CD14-positive monocyte (primary cell): ENCODE results near the gene FAM53A. TPM values are rescaled to one million over a fixed set of nuclear protein-coding genes. Genes with fewer than 3 reads are reported as not detected.

Source experiments
- DNase-seq, 3 donors: peaks; one replicate each; pipeline ENCODE4 v3.0.0-alpha.2; 2011 to 2022
- H2AFZ ChIP-seq: 2 replicates; pipeline ENCODE4 v1.6.0; 2012; ENCODE audit warnings: mild to moderate bottlenecking, low read depth, low read length, inconsistent platforms; ENCODE audit not compliant: insufficient read depth, poor library complexity, severe bottlenecking
- H3K27ac ChIP-seq, 2 donors: 1 replicate in 1 of 2; 2 replicates in 1 of 2; pipeline ENCODE4 v1.5.1; 2012 to 2013; ENCODE audit warnings: low read length in 2 of 2, control low read depth in 1 of 2, inconsistent platforms in 1 of 2, low read depth in 1 of 2, mild to moderate bottlenecking in 1 of 2
- H3K27me3 ChIP-seq, 2 donors: one replicate each; pipeline versions ENCODE4 v1.6.0 to v1.6.1; 2011 to 2013; ENCODE audit warnings: low read length in 2 of 2; ENCODE audit not compliant: control insufficient read depth in 2 of 2, insufficient read depth in 2 of 2
- H3K36me3 ChIP-seq, 2 donors: replicated peaks in 1 of 2; 1 replicate in 1 of 2; 2 replicates in 1 of 2; pipeline versions ENCODE4 v1.5.1 to v1.6.1; 2012 to 2013; ENCODE audit warnings: low read length in 2 of 2, control low read depth in 1 of 2, inconsistent platforms in 1 of 2, mild to moderate bottlenecking in 1 of 2; ENCODE audit not compliant: insufficient read depth in 2 of 2, control insufficient read depth in 1 of 2
- H3K4me1 ChIP-seq, 2 donors: 1 replicate in 1 of 2; 2 replicates in 1 of 2; pipeline versions ENCODE4 v1.5.1 to v1.6.1; 2012 to 2013; ENCODE audit warnings: low read length in 2 of 2, control low read depth in 1 of 2, inconsistent platforms in 1 of 2, mild to moderate bottlenecking in 1 of 2, moderate library complexity in 1 of 2; ENCODE audit not compliant: insufficient read depth in 2 of 2, control insufficient read depth in 1 of 2
- H3K4me2 ChIP-seq: replicated peaks from 2 replicates; pipeline ENCODE3; 2012; ENCODE audit warnings: low read length, moderate library complexity, mild to moderate bottlenecking; ENCODE audit not compliant: poor library complexity, severe bottlenecking; ENCODE audit errors: extremely low read depth
- H3K4me3 ChIP-seq, 3 experiments: fragments of 200-600 bp in 1 of 3; sonication (generic) in 1 of 3; replicated peaks in 1 of 3; 1 replicate in 2 of 3; 2 replicates in 1 of 3; pipeline ENCODE4 v1.5.1; 2011 to 2013; ENCODE audit warnings: low read length in 3 of 3, mild to moderate bottlenecking in 3 of 3, control low read depth in 2 of 3, low read depth in 2 of 3, inconsistent platforms in 1 of 3, moderate library complexity in 1 of 3
- H3K79me2 ChIP-seq: 2 replicates; pipeline ENCODE4 v1.6.0; 2012; ENCODE audit warnings: mild to moderate bottlenecking, control low read depth, inconsistent platforms, low read length, moderate library complexity; ENCODE audit not compliant: insufficient read depth
- H3K9ac ChIP-seq: 2 replicates; pipeline ENCODE4 v1.6.0; 2017; ENCODE audit warnings: low read length, mild to moderate bottlenecking; ENCODE audit not compliant: insufficient read depth, poor library complexity, severe bottlenecking
- H3K9me3 ChIP-seq, 2 donors: replicated peaks in 1 of 2; 1 replicate in 1 of 2; 2 replicates in 1 of 2; pipeline versions ENCODE4 v1.5.1 to v1.6.1; 2012 to 2013; ENCODE audit warnings: low read length in 2 of 2, control low read depth in 1 of 2; ENCODE audit not compliant: control insufficient read depth in 1 of 2, insufficient read depth in 1 of 2
- H4K20me1 ChIP-seq: 2 replicates; pipeline ENCODE4 v1.6.0; 2012; ENCODE audit warnings: mild to moderate bottlenecking, low read length, control low read depth, moderate library complexity; ENCODE audit not compliant: insufficient read depth
- H3K27ac Mint-ChIP-seq, 7 donors: one replicate each; pipeline ENCODE4 v1.8.0; 2020; ENCODE audit warnings: mild to moderate bottlenecking in 7 of 7, mixed read lengths in 7 of 7, moderate library complexity in 6 of 7, inconsistent platforms in 2 of 7
- H3K27me3 Mint-ChIP-seq, 3 donors: one replicate each; pipeline ENCODE4 v1.8.0; 2021 to 2022; ENCODE audit warnings: low read depth in 3 of 3, mild to moderate bottlenecking in 3 of 3, mixed read lengths in 3 of 3, moderate library complexity in 3 of 3, inconsistent platforms in 1 of 3
- H3K36me3 Mint-ChIP-seq, 2 donors: one replicate each; pipeline ENCODE4 v1.8.0; 2020; ENCODE audit warnings: mixed read lengths in 2 of 2, inconsistent platforms in 1 of 2, mild to moderate bottlenecking in 1 of 2
- H3K4me1 Mint-ChIP-seq: one replicate; pipeline ENCODE4 v1.8.0; 2020; ENCODE audit warnings: mild to moderate bottlenecking, mixed read lengths
- H3K4me3 Mint-ChIP-seq, 2 donors: one replicate each; pipeline ENCODE4 v1.8.0; 2020; ENCODE audit warnings: mild to moderate bottlenecking in 2 of 2, mixed read lengths in 2 of 2, moderate library complexity in 1 of 2
- H3K9me3 Mint-ChIP-seq, 7 donors: one replicate each; pipeline ENCODE4 v1.8.0; 2020 to 2022; ENCODE audit warnings: mixed read lengths in 7 of 7, mild to moderate bottlenecking in 6 of 7, moderate library complexity in 6 of 7, inconsistent platforms in 2 of 7
- WGBS: methylation state at CpG from one replicate; pipeline ENCODE4 v1.1.5; 2013; ENCODE audit warnings: missing lambda C conversion rate; ENCODE audit not compliant: insufficient coverage; 5-methylcytosine and 5-hydroxymethylcytosine counted together
- intact Hi-C, 2 donors: fragments of 100-400 bp; cut with micrococcal nuclease; formaldehyde crosslinking; loops; one replicate each; pipeline versions ENCODE4 v1.15.0 to v1.15.1; 2023
- polyA plus RNA-seq, 3 donors: library from polyadenylated mRNA; depleted of rRNA in 1 of 3; unstranded in 2 of 3; stranded (reverse) in 1 of 3; fragments of 300-500 nt in 2 of 3; fragments of >200 nt in 1 of 3; fragmentation: Illumina TruSeq in 2 of 3; gene quantifications; 1 replicate in 2 of 3; 2 replicates in 1 of 3; pipeline ENCODE4 v1.2.3, GENCODE V29; 2012 to 2021
- TF ChIP-seq, protein P1 (sequence below): fragments of 200-600 bp; IDR thresholded peaks from one replicate; pipeline ENCODE4 v1.8.0; 2022; ENCODE audit warnings: antibody characterized with exemption, mild to moderate bottlenecking

FAM53A gene
- polyA plus RNA-seq, 3 donors: 0.40 to 0.82 (median 0.76) TPM

GRCh38 chr4:1618438-1618837 lies 65.7 kb downstream of the FAM53A start:
- no peaks in the 10 kb centered on the region for H3K36me3 ChIP-seq
- no peak overlapping the region for H3K4me3 Mint-ChIP-seq
- intact Hi-C loops: no loop called here
- H3K9me3 ChIP-seq: peaks cover 0 to 23% of the 10 kb centered on the region in 2 donors
- no peaks in the 10 kb centered on the region for H4K20me1 ChIP-seq
- no peak overlapping the region for H3K4me2 ChIP-seq
- no peak overlapping the region for H2AFZ ChIP-seq
- no peak overlapping the region for H3K4me3 ChIP-seq
- H3K27ac Mint-ChIP-seq: no peak overlapping the region
- H3K4me1 Mint-ChIP-seq: no peaks in the 10 kb centered on the region
- no peaks in the 10 kb centered on the region for H3K79me2 ChIP-seq
- no peak for DNase-seq
- H3K4me1 ChIP-seq: no peaks in the 10 kb centered on the region
- TF ChIP-seq, protein P1, sequence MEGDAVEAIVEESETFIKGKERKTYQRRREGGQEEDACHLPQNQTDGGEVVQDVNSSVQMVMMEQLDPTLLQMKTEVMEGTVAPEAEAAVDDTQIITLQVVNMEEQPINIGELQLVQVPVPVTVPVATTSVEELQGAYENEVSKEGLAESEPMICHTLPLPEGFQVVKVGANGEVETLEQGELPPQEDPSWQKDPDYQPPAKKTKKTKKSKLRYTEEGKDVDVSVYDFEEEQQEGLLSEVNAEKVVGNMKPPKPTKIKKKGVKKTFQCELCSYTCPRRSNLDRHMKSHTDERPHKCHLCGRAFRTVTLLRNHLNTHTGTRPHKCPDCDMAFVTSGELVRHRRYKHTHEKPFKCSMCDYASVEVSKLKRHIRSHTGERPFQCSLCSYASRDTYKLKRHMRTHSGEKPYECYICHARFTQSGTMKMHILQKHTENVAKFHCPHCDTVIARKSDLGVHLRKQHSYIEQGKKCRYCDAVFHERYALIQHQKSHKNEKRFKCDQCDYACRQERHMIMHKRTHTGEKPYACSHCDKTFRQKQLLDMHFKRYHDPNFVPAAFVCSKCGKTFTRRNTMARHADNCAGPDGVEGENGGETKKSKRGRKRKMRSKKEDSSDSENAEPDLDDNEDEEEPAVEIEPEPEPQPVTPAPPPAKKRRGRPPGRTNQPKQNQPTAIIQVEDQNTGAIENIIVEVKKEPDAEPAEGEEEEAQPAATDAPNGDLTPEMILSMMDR: no peak
- H3K27me3 ChIP-seq: no peaks in the 10 kb centered on the region
- H3K27me3 Mint-ChIP-seq: peaks cover 2 to 9% (median 3%) of the 10 kb centered on the region in 3 donors
- 89% methylated on average over 12 of the region's 12 CpGs for WGBS
- H3K9me3 Mint-ChIP-seq: peaks cover 9 to 21% (median 12%) of the 10 kb centered on the region in 7 donors
- H3K9ac ChIP-seq: no peak overlapping the region
- no peaks in the 10 kb centered on the region for H3K36me3 Mint-ChIP-seq
- no peak overlapping the region for H3K27ac ChIP-seq

GRCh38 chr4:1616557-1616930 lies 67.6 kb downstream of the FAM53A start:
- no peaks in the 10 kb centered on the region for H4K20me1 ChIP-seq
- H3K27ac ChIP-seq: no peak overlapping the region
- no peak overlapping the region for H3K9ac ChIP-seq
- DNase-seq: no peak
- H3K9me3 Mint-ChIP-seq: peaks cover 9 to 20% (median 12%) of the 10 kb centered on the region in 7 donors
- intact Hi-C loops: no loop called here
- H3K36me3 Mint-ChIP-seq: no peaks in the 10 kb centered on the region
- H2AFZ ChIP-seq: no peak overlapping the region
- TF ChIP-seq, protein P1: no peak
- H3K79me2 ChIP-seq: no peaks in the 10 kb centered on the region
- no peaks in the 10 kb centered on the region for H3K36me3 ChIP-seq
- WGBS: 90% methylated on average over 4 of the region's 6 CpGs
- peaks cover 0 to 23% of the 10 kb centered on the region in 2 donors for H3K9me3 ChIP-seq
- no peak overlapping the region for H3K4me3 ChIP-seq
- H3K27me3 ChIP-seq: no peaks in the 10 kb centered on the region
- peaks cover 2 to 9% (median 3%) of the 10 kb centered on the region in 3 donors for H3K27me3 Mint-ChIP-seq
- H3K4me2 ChIP-seq: no peak overlapping the region
- H3K4me3 Mint-ChIP-seq: no peak overlapping the region
- H3K4me1 ChIP-seq: no peaks in the 10 kb centered on the region
- no peaks in the 10 kb centered on the region for H3K4me1 Mint-ChIP-seq
- no peak overlapping the region for H3K27ac Mint-ChIP-seq
